NCI-H510A treated with DMSO at 0.1 percent for 48 hours (cell line): ENCODE data around the gene PRB4.
"Not testable (repeated sequence)": the region's sequence is repeated elsewhere in the genome, so short reads cannot be mapped to it uniquely, and the experiment has no call there.

Experiments used
- DNase-seq: peaks from one replicate; lab custom pipeline; 2025; lab: John Stamatoyannopoulos, UW

Gene PRB4

DNA sequence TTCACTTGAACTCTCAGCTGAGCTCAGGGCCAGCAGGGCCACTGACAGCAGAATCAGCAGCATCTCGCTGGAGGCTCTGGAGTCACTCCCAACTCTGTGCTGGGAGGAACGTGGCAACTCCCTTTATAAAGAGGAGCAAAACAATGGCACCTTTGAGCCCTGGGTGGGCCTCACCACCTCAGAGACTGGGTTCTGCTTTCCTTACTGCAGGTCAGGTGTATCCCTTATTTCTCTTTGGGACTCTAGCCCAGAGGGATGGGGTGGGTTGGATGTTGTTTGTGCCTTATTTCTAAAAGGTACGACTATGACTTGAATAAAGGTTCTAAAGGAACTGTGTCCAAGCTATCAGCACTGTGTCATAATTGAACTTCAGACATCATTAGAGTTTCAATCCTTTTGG, at the start of gene PRB4:
PRB4 (minus strand) TSS at position 101 of the 400 bp plus-strand sequence; CDS start at position 63, 38 bp downstream.
- DNase-seq, result no peak

DNA sequence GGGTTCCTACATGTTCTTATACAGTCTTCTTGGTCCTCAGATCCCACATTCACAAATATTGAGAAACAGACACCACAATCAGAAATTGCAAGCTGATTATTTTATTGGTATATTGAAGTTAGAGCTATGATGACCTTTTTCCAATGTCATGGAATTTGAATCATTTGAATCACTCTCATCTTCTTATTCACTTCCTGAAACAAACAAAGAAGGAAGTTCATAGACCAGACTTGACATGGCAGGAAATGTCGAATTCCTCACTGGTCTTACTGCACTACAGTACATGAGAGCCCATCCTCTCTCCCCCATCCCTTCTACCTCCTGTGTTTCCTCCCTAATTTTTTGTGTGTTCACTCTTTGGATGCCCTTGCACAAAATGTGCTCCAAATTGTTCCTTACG, 41.5 kb upstream of the PRB4 start:
- not testable (repeated sequence) for DNase-seq

DNA sequence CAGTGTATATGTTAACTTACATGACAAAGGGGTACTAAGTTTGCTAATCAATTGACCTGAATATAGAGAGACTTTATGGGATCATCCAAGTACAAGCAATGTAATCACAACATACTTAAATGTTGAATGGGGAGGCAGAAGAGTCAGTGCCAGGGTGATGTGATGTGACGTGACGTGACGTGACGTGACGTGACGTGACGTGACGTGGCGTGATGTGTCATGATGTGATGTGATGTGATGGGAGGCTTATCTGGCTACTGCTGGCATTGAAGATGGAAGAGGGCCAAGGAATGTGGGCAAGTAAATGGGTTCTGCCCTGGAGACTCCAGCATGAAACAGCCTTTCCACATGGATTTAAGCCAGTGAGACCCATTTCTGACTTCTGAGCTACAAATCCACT, 38.2 kb upstream of the PRB4 start:
- DNase-seq, result no peak

DNA sequence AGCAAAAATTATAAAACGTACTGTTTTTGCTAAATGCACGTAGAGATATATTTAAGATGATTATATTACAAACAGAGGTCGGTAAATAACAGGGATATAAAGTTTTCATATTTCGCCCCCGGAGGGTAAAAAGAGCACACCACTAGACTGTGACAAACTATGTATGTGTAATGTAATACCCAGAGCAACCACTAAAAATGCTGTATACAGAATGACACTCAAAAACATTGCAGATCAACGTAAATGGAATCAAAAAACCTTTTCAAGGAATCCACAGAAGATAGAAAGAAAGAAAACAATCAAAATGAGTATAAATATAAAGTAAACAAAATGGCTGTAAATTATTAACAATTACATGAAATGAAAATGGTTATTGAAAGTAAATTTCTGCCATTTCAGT, 37.6 kb upstream of the PRB4 start:
- no peak for DNase-seq

DNA sequence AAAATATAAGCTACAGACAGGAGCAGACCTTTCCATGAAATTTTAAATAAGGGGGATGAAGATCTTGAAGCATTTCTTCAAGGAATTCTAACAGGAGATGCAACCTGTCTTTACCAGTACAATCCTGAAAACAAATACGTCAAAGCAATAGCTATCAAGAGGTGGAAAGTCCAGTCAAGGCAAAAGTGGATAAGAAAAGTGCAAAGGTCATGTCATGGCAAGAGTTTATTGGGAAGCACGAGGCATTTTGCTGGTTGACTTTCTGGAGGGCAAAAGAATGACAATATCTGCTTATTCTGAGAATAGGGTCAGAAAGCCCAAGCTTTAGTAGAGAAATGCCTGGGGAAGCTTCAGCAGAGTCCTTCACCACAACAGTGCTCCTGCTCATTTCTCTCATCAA, 34.3 kb upstream of the PRB4 start:
- DNase-seq, result no peak

DNA sequence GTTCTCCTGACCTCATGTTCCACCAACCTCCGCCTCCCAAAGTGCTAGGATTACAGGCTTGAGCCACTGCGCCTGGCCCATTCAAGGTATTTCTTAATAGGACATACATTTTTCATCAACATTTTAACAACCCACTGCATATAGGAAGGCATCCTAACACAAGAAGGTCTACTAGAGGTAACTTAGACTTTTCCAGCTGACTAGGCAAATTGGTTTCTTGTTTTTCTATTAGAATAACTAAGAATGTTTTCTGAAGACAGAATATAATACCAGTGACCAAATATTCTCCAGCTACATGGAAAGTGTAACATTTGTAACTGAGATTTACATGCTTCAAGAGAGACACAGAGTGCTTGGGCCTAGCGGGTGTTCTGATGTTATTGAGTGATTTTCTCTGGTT, 14.2 kb upstream of the PRB4 start:
- DNase-seq, result no peak

DNA sequence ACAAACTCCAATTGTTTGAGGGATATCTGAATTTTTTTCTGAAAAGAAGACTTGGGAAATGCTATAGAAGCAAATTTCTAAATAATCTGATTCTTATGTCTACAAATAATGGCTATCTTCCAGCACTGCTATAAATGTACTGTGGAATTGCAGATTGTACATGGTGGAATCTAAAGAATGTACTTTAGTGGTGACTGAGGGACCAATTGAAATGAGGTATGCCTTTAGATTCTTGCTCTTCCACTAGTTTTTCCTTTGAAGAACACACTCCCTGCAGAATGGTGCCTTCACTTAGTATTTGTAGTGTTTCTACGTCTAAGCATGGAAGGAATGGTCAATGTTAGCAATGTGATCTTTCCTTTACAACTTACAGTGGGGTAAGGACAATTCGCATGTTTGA, 11.7 kb upstream of the PRB4 start:
- no peak for DNase-seq

DNA sequence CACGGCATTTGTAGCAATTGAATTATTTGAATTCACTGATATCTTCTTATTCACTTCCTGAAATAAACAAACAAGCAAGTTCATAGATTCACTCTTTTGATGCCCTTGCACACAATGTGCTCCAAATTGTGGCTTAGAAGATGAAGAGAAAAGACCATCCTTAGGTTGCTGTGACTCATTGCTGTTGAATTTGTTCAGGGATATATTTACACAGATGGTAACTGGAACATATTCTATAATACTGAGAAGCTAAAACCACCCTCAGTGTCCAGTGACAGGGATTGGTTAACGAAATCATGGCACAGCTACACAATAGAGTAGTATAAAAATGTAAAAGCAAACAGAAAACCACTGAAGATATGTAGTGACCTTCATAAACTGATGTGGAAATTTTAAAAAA, 3.1 kb downstream of the PRB4 start:
- no peak for DNase-seq

DNA sequence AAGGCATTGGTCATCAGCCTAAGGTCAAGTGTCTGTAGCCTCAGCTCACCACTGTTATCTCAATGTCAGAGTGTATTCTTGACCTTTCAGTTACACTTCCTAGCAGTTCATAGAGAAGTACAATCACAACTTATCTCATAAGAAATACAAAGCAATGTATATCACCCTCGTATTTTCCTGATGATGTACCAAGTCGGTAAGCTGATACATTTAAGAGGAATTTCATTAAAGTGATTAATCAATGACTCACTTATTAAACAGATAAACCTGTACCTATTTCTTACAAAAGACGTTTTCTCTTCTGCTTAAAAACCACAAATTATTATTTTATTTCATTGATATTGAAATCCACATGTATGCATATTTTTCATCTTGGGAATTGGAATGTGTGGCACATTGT, 36.8 kb downstream of the PRB4 start:
- no peak for DNase-seq

DNA sequence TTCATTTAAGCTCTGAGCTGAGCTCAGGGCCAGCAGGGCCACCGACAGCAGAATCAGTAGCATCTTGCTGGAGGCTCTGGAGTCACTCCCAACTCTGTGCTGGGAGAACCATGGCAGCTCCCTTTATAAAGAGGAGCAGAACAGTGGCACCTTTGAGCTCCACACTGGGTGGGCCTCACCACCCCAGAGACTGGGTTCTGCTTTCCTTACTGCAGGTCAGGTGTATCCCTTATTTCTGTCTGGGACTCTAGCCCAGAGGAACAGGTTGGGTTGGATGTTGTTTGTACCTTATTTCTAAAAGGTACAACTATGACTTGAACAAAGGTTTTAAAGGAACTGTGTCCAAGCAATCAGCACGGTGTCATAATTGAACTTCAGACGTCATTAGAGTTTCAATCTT, 40.6 kb downstream of the PRB4 start, which contains the start of gene PRB3:
PRB3 (minus strand) TSS at position 101 of the 400 bp plus-strand sequence; CDS start at position 63, 38 bp downstream.
- DNase-seq, result no peak

DNA sequence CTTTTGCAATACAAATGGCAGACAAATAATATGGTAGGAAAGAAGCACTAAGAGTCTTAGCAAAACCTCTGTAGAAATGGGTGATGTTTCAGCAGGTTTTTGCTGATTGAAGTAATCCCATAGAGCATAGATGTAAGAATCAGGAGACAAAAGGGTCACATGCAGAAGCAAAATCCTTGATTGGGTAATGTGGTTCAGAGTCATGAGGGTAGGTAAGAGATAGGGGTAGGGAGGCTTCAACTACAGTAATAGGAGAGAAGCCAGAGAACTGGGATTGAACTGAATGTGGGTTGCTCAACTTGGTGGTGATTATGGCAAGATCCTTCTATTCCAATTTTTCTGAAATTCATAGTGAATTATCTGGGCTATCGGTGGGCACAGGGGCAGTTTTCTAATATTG, 45.7 kb downstream of the PRB4 start:
- DNase-seq, result no peak
